ENCODE measurements around the gene CPED1.

Gene CPED1

DNA sequence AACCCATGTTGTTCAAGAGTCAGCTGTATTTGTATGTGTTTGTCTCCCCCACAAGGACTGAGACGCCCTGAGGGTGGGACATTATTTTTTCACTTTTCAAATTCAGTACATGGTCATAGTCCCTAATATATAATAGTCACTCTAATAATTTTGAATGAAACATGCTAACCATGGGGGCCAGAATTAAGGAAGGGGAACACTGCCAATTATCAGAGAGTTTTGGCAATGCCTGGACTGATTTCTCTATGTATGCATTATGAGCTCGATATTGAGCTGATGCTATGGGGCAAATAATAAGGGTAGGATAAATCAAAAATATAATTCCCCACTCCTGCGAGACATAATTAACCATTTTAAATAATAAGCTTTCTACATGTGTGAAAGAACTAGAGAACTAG is 87.4 kb downstream of the CPED1 start:
- Histone ChIP-seq H3K27ac (no peak overlapping the region), H3K9me3 (ENCODE audit: low read depth, low read length) (no peaks in the 10 kb centered on the region), H3K36me3 (ENCODE audit: insufficient read depth, low read length) (no peaks in the 10 kb centered on the region), H3K9ac (ENCODE audit: insufficient read length) (no peak overlapping the region), H3K4me3 (no peak overlapping the region)
- no peak for DNase-seq (ENCODE audit: low read depth, low spot score)
- TF ChIP-seq EZH2 (IDR thresholded peaks at IDR 0.05) (no peak), POLR2AphosphoS5 (IDR thresholded peaks at IDR 0.05; ENCODE audit: borderline replicate concordance, low read depth, low read length) (no peak)

DNA sequence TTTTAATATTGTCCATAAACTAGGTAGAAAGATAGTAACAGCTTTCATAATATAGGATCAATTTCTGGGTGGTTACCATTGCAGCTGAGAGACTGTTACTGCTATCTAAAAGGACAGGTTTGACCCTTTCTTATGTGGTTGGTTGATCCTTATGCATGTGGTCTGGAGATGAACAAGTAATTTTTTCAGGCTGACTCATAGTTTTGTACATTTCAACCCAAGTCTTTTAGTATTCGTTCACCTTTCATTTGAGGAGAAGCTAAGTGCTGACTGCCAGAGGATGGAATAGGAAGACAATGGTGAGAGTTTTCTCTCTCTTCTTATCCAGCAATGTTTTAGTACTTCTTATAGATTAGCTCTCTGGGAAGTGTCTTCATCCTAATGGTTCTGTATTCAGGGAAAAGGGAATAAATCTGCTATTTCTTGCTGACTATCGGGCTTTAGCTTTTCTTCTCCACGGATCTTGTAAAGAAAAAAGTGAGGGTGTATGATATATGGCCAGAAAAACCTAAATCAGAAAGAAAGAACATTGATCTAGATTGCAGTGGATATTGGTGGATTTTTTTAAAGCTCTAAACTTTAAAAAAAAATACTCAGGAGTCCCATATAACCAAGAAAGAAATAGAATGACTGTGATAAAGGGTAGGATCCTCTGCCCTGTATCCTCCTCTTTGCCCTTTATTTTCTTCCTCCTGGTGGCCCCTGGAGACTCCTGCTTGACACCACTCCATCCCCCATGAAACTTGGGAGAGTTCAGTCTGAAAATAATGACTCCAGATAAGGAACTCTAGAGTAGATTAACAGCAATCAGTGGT is 88.0 kb downstream of the CPED1 start:
- no peak overlapping the region for H3K9ac ChIP-seq (ENCODE audit: insufficient read length)
- no peaks in the 10 kb centered on the region for H3K9me3 ChIP-seq (ENCODE audit: low read depth, low read length)
- H3K27ac ChIP-seq, result no peak overlapping the region
- TF ChIP-seq EZH2 (IDR thresholded peaks at IDR 0.05) (no peak), POLR2AphosphoS5 (IDR thresholded peaks at IDR 0.05; ENCODE audit: borderline replicate concordance, low read depth, low read length) (no peak), FOXP2 (optimal IDR thresholded peaks at IDR 0.05; ENCODE audit: control extremely low read depth, extremely low read length, insufficient read depth) (no peak)
- no peak overlapping the region for H3K4me3 ChIP-seq
- H3K36me3 ChIP-seq (ENCODE audit: insufficient read depth, low read length), result no peaks in the 10 kb centered on the region
- no peak for DNase-seq (ENCODE audit: low read depth, low spot score)

DNA sequence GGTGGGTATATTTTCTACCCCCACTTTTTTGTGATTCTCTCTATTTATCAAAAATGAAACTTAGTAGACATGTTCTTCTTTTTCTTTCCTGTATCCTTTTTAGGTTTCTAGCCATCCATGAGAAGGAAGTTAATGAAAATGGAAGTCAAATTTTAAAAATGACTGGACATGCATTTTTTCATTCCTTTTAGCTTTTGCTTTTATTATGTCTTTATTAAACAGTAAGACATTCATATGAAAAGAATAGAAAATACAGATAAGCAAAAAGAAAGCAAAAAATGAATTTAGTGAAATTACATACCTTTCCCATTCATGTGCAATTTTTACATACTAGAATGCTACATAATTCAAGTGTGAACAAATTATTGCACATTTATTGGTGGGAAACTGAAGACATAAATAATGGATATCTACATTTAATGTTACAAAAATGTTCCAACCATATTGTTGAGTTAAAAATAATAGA is 88.7 kb downstream of the CPED1 start:
- H3K27ac ChIP-seq, result no peak overlapping the region
- no peaks in the 10 kb centered on the region for H3K36me3 ChIP-seq (ENCODE audit: insufficient read depth, low read length)
- TF ChIP-seq EZH2 (IDR thresholded peaks at IDR 0.05) (no peak), FOXP2 (optimal IDR thresholded peaks at IDR 0.05; ENCODE audit: control extremely low read depth, extremely low read length, insufficient read depth) (no peak), POLR2AphosphoS5 (IDR thresholded peaks at IDR 0.05; ENCODE audit: borderline replicate concordance, low read depth, low read length) (no peak)
- DNase-seq (ENCODE audit: low read depth, low spot score), result no peak
- no peak overlapping the region for H3K9ac ChIP-seq (ENCODE audit: insufficient read length)
- no peak overlapping the region for H3K4me3 ChIP-seq
- H3K9me3 ChIP-seq (ENCODE audit: low read depth, low read length), result no peaks in the 10 kb centered on the region

DNA sequence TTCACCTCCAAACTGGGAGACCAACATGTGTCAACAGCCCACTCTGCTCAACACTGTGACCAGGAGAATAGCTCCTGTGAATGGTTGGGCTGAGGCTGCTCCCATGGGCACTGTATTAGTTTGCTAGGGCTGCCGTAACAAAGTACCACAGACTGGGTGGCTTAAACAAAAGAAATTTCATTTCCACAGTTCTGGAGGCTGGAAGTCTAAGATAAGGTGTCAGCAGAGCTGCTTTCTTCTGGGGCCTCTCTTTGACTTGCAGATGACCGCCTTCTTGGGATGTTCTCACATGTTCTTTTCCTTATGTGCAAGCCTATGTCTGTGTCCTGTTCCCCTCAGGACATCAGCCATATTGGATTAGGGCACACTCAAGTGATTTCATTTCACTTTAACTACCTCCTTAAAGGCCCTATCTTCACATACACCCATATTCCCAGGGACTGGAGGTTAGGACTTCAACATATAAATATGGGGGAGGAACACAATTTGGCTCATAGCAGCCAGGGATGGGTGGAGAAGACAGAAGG is 90.3 kb downstream of the CPED1 start:
- no peak overlapping the region for H3K4me3 ChIP-seq
- no peak for DNase-seq (ENCODE audit: low read depth, low spot score)
- no peak overlapping the region for H3K9ac ChIP-seq (ENCODE audit: insufficient read length)
- no peak overlapping the region for H3K27ac ChIP-seq
- TF ChIP-seq POLR2AphosphoS5 (IDR thresholded peaks at IDR 0.05; ENCODE audit: borderline replicate concordance, low read depth, low read length) (no peak), EZH2 (IDR thresholded peaks at IDR 0.05) (no peak), FOXP2 (optimal IDR thresholded peaks at IDR 0.05; ENCODE audit: control extremely low read depth, extremely low read length, insufficient read depth) (no peak)
- H3K9me3 ChIP-seq (ENCODE audit: low read depth, low read length), result no peaks in the 10 kb centered on the region
- H3K36me3 ChIP-seq (ENCODE audit: insufficient read depth, low read length), result no peaks in the 10 kb centered on the region

DNA sequence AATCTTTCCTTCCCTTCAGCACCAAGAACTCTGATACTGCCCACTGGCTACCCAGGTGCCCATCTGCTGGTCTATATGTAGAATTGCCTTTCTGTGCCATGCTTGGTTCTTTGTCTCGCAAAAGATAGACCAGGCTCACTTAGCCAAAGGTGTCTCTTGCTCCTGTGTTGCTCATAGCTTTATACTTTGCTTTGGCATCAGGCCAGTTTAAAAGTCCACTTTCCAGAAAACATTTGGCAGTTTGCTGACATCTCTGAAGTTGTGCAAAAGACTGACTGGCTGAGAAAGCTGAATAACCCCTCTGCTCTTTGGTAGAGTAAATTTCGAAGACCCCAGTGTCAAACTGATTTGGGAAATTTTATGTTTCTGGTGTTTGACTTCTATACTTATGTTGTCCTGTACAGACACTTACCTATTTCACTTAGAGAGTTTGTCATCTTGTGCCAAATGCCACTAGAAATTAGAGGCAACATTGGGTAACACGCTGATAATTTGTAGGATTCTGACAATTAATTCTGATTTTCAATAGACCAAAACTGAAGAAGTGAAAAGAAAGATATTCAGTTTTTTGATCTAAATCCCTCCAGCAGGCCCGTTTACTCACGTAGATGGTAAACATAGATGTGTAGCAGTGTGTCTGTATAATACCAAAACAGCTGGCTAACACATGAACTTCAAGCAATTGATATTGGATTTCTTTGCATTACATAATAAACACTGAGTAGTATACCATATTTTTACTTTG is 91.1 kb downstream of the CPED1 start:
- no peak for DNase-seq (ENCODE audit: low read depth, low spot score)
- no peaks in the 10 kb centered on the region for H3K9me3 ChIP-seq (ENCODE audit: low read depth, low read length)
- H3K9ac ChIP-seq (ENCODE audit: insufficient read length), result no peak overlapping the region
- no peak overlapping the region for H3K27ac ChIP-seq
- no peak overlapping the region for H3K4me3 ChIP-seq
- TF ChIP-seq EZH2 (IDR thresholded peaks at IDR 0.05) (no peak), POLR2AphosphoS5 (IDR thresholded peaks at IDR 0.05; ENCODE audit: borderline replicate concordance, low read depth, low read length) (no peak), FOXP2 (optimal IDR thresholded peaks at IDR 0.05; ENCODE audit: control extremely low read depth, extremely low read length, insufficient read depth) (no peak)
- H3K36me3 ChIP-seq (ENCODE audit: insufficient read depth, low read length), result no peaks in the 10 kb centered on the region

DNA sequence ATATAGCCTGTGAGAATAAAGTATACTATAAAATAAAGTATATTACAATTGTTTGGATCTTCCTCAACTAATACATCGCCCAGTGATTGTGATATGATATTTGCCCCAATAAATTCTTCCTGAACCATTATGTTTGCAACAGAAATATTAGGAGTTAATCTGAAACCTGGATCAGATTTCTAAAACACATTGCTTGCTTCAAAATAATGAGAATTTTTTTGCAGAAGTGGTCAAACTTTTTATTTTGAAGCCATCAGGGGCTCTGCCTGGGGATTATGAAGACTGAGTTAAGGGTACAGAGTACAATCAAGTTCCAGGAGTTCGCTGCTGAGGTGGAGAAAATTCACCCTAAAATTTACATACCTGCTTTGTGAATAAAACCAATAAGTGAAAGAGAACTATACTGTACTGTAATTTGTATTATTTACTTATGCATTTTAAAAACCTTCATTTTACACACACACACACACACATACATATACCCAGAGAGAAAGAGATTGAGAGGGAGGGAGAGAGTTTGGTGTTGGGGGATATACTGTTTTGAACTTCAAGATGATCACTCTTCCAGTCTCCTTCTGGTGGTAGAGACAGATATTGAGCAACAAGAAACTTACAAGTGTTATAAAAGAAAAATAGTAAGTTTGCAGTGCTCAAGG is 91.9 kb downstream of the CPED1 start:
- H3K27ac ChIP-seq, result no peak overlapping the region
- no peak overlapping the region for H3K9ac ChIP-seq (ENCODE audit: insufficient read length)
- TF ChIP-seq FOXP2 (optimal IDR thresholded peaks at IDR 0.05; ENCODE audit: control extremely low read depth, extremely low read length, insufficient read depth) (no peak), EZH2 (IDR thresholded peaks at IDR 0.05) (no peak), POLR2AphosphoS5 (IDR thresholded peaks at IDR 0.05; ENCODE audit: borderline replicate concordance, low read depth, low read length) (no peak)
- no peak for DNase-seq (ENCODE audit: low read depth, low spot score)
- no peaks in the 10 kb centered on the region for H3K36me3 ChIP-seq (ENCODE audit: insufficient read depth, low read length)
- no peak overlapping the region for H3K4me3 ChIP-seq
- no peaks in the 10 kb centered on the region for H3K9me3 ChIP-seq (ENCODE audit: low read depth, low read length)

DNA sequence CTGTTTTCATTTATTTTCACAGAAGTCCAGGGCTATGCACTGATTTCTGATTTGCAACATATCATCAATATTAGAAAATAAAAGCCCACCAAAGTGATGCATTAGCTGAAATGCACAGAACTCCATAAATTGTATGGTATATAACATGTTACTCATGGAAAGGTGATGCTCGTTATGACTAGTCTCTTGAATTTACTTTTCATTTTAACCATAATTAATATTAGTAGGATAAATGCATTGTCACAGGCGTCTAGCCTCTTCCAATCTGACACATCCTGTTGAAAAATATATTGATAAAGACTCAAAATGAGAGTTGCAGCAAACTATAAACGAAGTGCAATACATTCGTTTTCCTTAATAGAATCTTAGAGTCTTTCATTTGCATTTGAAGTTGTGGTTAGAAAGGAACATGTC is 92.4 kb downstream of the CPED1 start:
- no peak overlapping the region for H3K4me3 ChIP-seq
- no peaks in the 10 kb centered on the region for H3K36me3 ChIP-seq (ENCODE audit: insufficient read depth, low read length)
- no peak for TF ChIP-seq EZH2 (IDR thresholded peaks at IDR 0.05)
- no peak for TF ChIP-seq FOXP2 (optimal IDR thresholded peaks at IDR 0.05; ENCODE audit: control extremely low read depth, extremely low read length, insufficient read depth)
- TF ChIP-seq POLR2AphosphoS5 (IDR thresholded peaks at IDR 0.05; ENCODE audit: borderline replicate concordance, low read depth, low read length), result no peak
- no peak overlapping the region for H3K9ac ChIP-seq (ENCODE audit: insufficient read length)
- no peaks in the 10 kb centered on the region for H3K9me3 ChIP-seq (ENCODE audit: low read depth, low read length)
- H3K27ac ChIP-seq, result no peak overlapping the region
- DNase-seq (ENCODE audit: low read depth, low spot score), result no peak
